A549 (cell line): Measurements from ENCODE around the gene NAP1L2. TPM values are rescaled to one million over a fixed set of nuclear protein-coding genes. Genes with fewer than 3 reads are reported as not detected.
A peak's percentile ranks its signal among the peaks of the same experiment; 100 is the strongest.
"Not testable (repeated sequence)": the region's sequence is repeated elsewhere in the genome, so short reads cannot be mapped to it uniquely, and the experiment has no call there.

Source experiments
- ATAC-seq, 2 experiments: fragments of 200-7000 bp in 1 of 2; fragments of >200 bp in 1 of 2; cut with Nextera tagmentation in 1 of 2; cut with Tn5 transposase in 1 of 2; 3 replicates each; pipeline versions ENCODE4 v1.8.0 to v1.9.1; 2018 to 2020; ENCODE audit warnings: mild to moderate bottlenecking in 1 of 2, moderate library complexity in 1 of 2
- CTCF ChIA-PET: fragments of 300-600 bp; sonication (Branson Sonifier 250); formaldehyde crosslinking; extraction: SDS; loops from one replicate; lab custom pipeline; 2021; ENCODE audit warnings: antibody characterized with exemption, inconsistent platforms; lab: Yijun Ruan, JAX
- POLR2A ChIA-PET: fragments of 350-600 bp; formaldehyde crosslinking; extraction: SDS; loops from one replicate; lab custom pipeline; 2021; ENCODE audit warnings: antibody characterized with exemption, inconsistent platforms; lab: Yijun Ruan, JAX
- DNase-seq, 2 experiments: peaks; one replicate each; pipeline versions ENCODE4 v3.0.0 to v3.0.0-alpha.2; 2011 to 2016; ENCODE audit warnings: low read depth in 1 of 2, low spot score in 1 of 2
- FAIRE-seq: peaks from 2 replicates; lab custom pipeline; 2011; peaks lifted over from hg19 to GRCh38; lab: Jason Lieb, UNC
- H3K27ac ChIP-seq, 2 experiments: fragments of >200 bp; sonication (Bioruptor Twin); formaldehyde crosslinking; 3 replicates each; pipeline ENCODE4 v1.5.1; 2016 to 2017
- H3K4me1 ChIP-seq: fragments of >200 bp; sonication (Bioruptor Twin); formaldehyde crosslinking; 3 replicates; pipeline ENCODE4 v1.6.1; 2016
- H3K4me2 ChIP-seq: fragments of >200 bp; sonication (Bioruptor Twin); formaldehyde crosslinking; 3 replicates; pipeline ENCODE4 v1.6.1; 2016
- H3K4me3 ChIP-seq: fragments of >200 bp; sonication (Bioruptor Twin); formaldehyde crosslinking; 3 replicates; pipeline ENCODE4 v1.5.1; 2016
- H3K9me3 ChIP-seq: fragments of >200 bp; sonication (Bioruptor Twin); formaldehyde crosslinking; 3 replicates; pipeline ENCODE4 v1.6.1; 2016
- ATOH8 ChIP-seq: fragments of 250-450 bp; sonication (Bioruptor Pico); IDR thresholded peaks from 2 replicates; pipeline ENCODE4 v1.5.0; 2020; ENCODE audit warnings: low read depth, mild to moderate bottlenecking, moderate library complexity
- CHD2 ChIP-seq: fragments of 150-350 bp; IDR thresholded peaks from 2 replicates; pipeline ENCODE4 v1.6.1; 2014; ENCODE audit warnings: low read length; ENCODE audit not compliant: partially characterized antibody
- EHF ChIP-seq: fragments of 250-450 bp; sonication (Bioruptor Pico); IDR thresholded peaks from 2 replicates; pipeline ENCODE4 v1.5.0; 2020; ENCODE audit warnings: mild to moderate bottlenecking
- EHMT2 ChIP-seq: fragments of 200-600 bp; sonication (generic); IDR thresholded peaks from 2 replicates; pipeline ENCODE4 v1.6.1; 2016; ENCODE audit warnings: antibody characterized with exemption, low read depth, mild to moderate bottlenecking, moderate library complexity
- EP300 ChIP-seq, 2 experiments: fragments of >200 bp; sonication (Bioruptor Twin); formaldehyde crosslinking; IDR thresholded peaks; 2 replicates in 1 of 2; 3 replicates in 1 of 2; pipeline ENCODE4 v1.6.1; 2016 to 2017
- HDAC2 ChIP-seq: fragments of 200-600 bp; sonication (generic); IDR thresholded peaks from 2 replicates; pipeline ENCODE4 v1.6.1; 2016
- JUNB ChIP-seq: fragments of >200 bp; sonication (Bioruptor Twin); formaldehyde crosslinking; IDR thresholded peaks from 2 replicates; pipeline ENCODE4 v1.6.1; 2016
- MAZ ChIP-seq: fragments of 150-350 bp; IDR thresholded peaks from 2 replicates; pipeline ENCODE4 v1.6.1; 2014; ENCODE audit warnings: antibody characterized with exemption, low read depth, low read length, borderline replicate concordance
- NFE2L2 ChIP-seq: fragments of 150-350 bp; conservative IDR thresholded peaks from 2 replicates; pipeline ENCODE4 v1.6.1; 2014; ENCODE audit warnings: low read length
- RCOR1 ChIP-seq: fragments of 150-350 bp; IDR thresholded peaks from 2 replicates; pipeline ENCODE4 v1.6.1; 2014; ENCODE audit warnings: antibody characterized with exemption, low read length, low read depth
- TFCP2L1 ChIP-seq: fragments of 250-450 bp; sonication (Bioruptor Pico); IDR thresholded peaks from 2 replicates; pipeline ENCODE4 v1.5.0; 2021; ENCODE audit warnings: mild to moderate bottlenecking
- WGBS: methylation state at CpG from one replicate; pipeline ENCODE4 v1.1.6; 2017; ENCODE audit errors: missing lambda C conversion rate; 5-methylcytosine and 5-hydroxymethylcytosine counted together
- polyA plus RNA-seq, 4 experiments: library from polyadenylated mRNA; depleted of rRNA in 3 of 4; stranded (reverse); fragments of >200 nt; fragmentation: RNase III in 1 of 4; extraction: RNeasy Plus Mini Kit Qiagen cat#74134 plus additional on column Dnase treatment in 1 of 4; gene quantifications; 2 replicates in 3 of 4; 3 replicates in 1 of 4; pipeline ENCODE4 v1.2.3, GENCODE V29; 2011 to 2017

Gene NAP1L2
- polyA plus RNA-seq, 2 of the 4 experiments (the other 2 are of a cell fraction) = 1.4 to 2.7 TPM

GRCh38 chrX:73182502-73183114 lies 32.0 kb downstream of the NAP1L2 start:
- TF ChIP-seq NFE2L2 (no peak), RCOR1 (no peak), CHD2 (no peak), EHF (CRISPR knock-in tag) (no peak), EHMT2 (no peak), ATOH8 (no peak), JUNB (no peak), TFCP2L1 (CRISPR knock-in tag) (no peak), EP300 (IDR thresholded peaks at IDR 0.05) (no peak), HDAC2 (no peak), MAZ (no peak)
- TF ChIP-seq, all 56 proteins: peak for 0
- FAIRE-seq = no peak
- 0% methylated on average over 6 of the region's 6 CpGs for WGBS
- no peak for DNase-seq
- H3K9me3 ChIP-seq = no peaks in the 10 kb centered on the region
- no peaks in the 10 kb centered on the region for H3K4me1 ChIP-seq
- ATAC-seq = peak in 1 of 2 experiments; percentile 26; a peak in 2 of 6 replicates
- no peak overlapping the region for H3K4me2 ChIP-seq
- POLR2A ChIA-PET = no interaction called here
- no peak overlapping the region for H3K27ac ChIP-seq
- no peak overlapping the region for H3K4me3 ChIP-seq
- CTCF ChIA-PET = no interaction called here

- WGBS = 0% methylated on average over 1 of the region's 1 CpG
- FAIRE-seq, H3K4me1 ChIP-seq, H3K27ac ChIP-seq, H3K4me2 ChIP-seq, DNase-seq, ATAC-seq, POLR2A ChIA-PET, H3K9me3 ChIP-seq, H3K4me3 ChIP-seq: not testable (repeated sequence)
- CTCF ChIA-PET = interaction anchor here (0.6 kb wide), 1 partner anchor 927 kb away, joined by 3 read pairs; no protein-coding TSS in a partner anchor
Observed at GRCh38 chrX:73168945-73169344, 45.7 kb downstream of the NAP1L2 start.

Other genes starting within 250 kb of the NAP1L2 start
- gene PABPC1L2B, start 211.9 kb downstream of the NAP1L2 start, polyA plus RNA-seq (2011; rRNA removed) = not detected in 2 replicates
- not detected in 3 replicates for gene PABPC1L2B, start 211.9 kb downstream of the NAP1L2 start, polyA plus RNA-seq (2017; fragmentation: RNase III; extraction: RNeasy Plus Mini Kit Qiagen cat#74134 plus additional on column Dnase treatment)
- not detected in 2 replicates for gene PABPC1L2A, start 135.3 kb downstream of the NAP1L2 start, polyA plus RNA-seq (2011; rRNA removed)
- not detected in 3 replicates for gene PABPC1L2A, start 135.3 kb downstream of the NAP1L2 start, polyA plus RNA-seq (2017; fragmentation: RNase III; extraction: RNeasy Plus Mini Kit Qiagen cat#74134 plus additional on column Dnase treatment)
- not detected in 2 replicates for gene CDX4, start 232.2 kb upstream of the NAP1L2 start, polyA plus RNA-seq (2011; rRNA removed)
- gene CDX4, start 232.2 kb upstream of the NAP1L2 start, polyA plus RNA-seq (2017; fragmentation: RNase III; extraction: RNeasy Plus Mini Kit Qiagen cat#74134 plus additional on column Dnase treatment) = not detected in 3 replicates